CD4-positive, alpha-beta T cell treated with Interleukin-21 for 1 hour (primary cell): Measurements from ENCODE around the gene UBE2Q2.

Experiments
- DNase-seq: peaks from one replicate; pipeline ENCODE4 v3.0.0-alpha.2; 2020

UBE2Q2 gene

GRCh38 chr15:75928680-75929608 is 85.7 kb downstream of the UBE2Q2 start:
- no peak for DNase-seq

GRCh38 chr15:75929799-75930565 is 86.7 kb downstream of the UBE2Q2 start:
- DNase-seq: no peak

GRCh38 chr15:75930866-75931265 is 87.6 kb downstream of the UBE2Q2 start:
- DNase-seq: no peak

- DNase-seq: no peak
Observed at GRCh38 chr15:75942464-75942863, 99.2 kb downstream of the UBE2Q2 start.

DNA sequence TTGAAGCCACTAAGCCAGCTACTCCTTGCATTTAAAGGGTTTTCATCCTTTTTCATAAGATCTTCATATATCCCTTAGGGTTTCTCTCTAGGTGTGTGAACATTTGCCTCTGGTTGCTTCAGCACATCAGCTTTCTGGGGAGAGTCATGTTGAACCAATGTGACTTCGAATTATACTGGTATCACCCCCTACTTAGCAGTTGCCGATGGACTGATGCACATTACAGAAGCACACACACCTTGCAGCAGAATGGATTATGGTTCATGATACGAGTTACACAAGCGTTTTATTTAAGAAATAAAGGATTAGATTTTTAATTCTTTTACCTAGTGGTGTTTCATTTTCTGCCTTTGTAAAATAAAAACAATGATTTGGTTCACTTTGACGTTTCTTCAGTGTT is 100.0 kb downstream of the UBE2Q2 start:
- DNase-seq: no peak

DNA sequence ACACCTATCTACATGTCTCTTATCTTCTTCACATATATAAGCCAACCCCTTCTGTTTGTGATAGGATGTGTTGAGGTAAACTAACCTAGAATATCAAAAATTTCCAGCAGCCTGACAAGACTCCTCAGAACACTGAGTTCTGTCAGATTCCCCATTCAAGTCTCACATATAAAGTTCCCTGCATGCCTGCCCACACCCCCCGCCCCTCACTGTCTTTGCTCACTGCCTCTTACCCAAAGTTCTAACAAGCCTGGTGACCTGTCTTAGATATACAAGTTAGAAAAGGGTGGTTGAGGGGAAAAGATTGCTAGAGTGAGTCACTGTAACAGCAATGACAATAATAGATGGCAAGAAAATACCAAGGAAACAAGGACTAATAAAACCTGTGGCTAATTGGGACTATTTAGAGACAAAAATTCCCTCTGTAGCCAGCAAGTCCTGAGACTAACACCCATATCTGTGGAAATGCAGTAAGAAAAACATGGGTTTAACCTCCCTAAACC is 100.5 kb downstream of the UBE2Q2 start:
- no peak for DNase-seq

DNA sequence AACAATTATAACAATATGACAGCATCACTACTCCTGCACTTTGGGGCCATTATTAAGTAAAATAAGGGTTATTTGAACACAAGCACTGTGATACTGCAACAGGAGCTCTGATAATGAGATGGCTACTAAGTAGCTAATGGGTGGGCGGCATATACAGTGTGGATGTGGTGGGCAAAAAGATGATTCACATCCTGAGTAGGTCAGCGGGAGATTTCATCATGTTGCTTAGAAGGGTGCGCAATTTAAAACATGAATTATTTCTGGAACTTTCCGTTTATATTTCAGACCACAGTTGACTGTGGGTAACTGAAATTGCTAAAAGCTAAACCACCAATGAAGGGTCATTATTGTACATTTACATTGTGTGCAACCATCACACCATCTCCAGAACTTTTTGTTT is 102.7 kb downstream of the UBE2Q2 start:
- no peak for DNase-seq

DNA sequence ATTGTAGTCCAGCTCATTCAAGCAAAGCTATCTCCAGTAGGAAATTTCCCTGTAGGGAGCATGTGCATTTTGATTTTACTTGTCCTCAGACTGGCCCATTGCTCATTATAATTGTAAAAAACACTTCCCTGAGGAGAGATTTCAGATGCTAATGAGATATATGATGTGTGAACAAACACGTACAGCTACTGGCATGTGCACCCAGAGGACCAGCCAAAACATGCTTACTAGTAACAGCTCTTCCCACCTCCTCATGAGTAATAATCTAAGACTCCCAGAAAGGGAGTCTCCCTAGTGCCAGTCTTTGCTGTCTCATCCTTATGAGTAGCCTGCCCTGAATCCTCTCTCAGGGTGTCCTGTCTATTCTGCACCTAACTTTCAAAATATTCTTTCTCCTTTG is 103.8 kb downstream of the UBE2Q2 start:
- no peak for DNase-seq

GRCh38 chr15:75948761-75949296 is 105.6 kb downstream of the UBE2Q2 start:
- no peak for DNase-seq
